A673 (cell line): Measurements from ENCODE around the gene ORAI1.

Source experiments
- EZH2 ChIP-seq: fragments of 200-600 bp; sonication (generic); IDR thresholded peaks from 2 replicates; pipeline ENCODE4 v1.6.1; 2017; ENCODE audit warnings: borderline replicate concordance, low read depth, mild to moderate bottlenecking, mixed read lengths, antibody characterized with exemption, low read length; ENCODE audit not compliant: poor library complexity, severe bottlenecking
- TF ChIP-seq, protein P1 (sequence below): fragments of 300-800, 200-600 bp; sonication (generic); conservative IDR thresholded peaks from 2 replicates; pipeline ENCODE4 v1.5.1; 2017; ENCODE audit warnings: low read depth, mild to moderate bottlenecking, antibody characterized with exemption, low read length, moderate library complexity, mixed read lengths

DNA sequence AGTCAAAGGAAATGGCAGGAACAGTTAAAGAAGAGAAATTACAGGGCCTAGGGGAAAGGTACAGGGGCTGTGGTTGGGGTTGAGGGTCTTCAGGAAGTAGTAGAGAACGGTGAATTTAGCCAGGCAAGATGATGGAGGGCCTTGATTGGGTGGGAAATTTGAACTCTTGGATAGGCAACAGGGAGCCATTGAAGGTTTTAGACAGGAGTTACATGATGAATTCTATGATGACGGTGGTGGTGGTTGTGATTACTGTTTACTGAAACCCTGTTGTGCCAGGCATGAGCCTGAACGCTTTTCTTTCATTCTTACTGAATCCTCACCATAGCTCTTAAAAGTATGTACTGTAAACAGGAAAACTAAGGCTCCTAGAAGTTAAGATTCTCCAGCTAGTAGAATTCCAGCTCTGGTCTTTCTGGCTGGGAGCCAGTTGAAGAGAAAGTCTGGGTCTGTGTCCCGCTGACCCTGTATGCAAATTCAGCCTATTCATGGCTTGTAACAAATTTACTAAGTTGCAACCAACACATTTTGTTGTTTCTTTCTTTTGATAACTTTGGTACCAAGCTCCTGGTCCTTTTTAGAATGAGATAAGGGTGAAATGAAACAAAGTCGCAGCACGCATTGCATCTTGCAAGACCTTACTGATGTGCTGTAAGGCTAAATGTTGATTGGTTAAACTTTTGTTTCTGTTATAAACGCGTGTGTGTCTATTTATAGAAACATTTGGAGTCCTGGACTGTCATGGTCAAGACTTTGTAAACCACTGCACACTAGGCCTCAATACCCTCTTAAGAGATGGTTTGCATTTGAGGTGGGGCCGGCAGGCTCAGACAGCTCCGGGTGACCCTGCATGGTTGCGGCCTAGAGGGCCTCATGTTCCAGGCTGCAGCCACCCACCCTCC, 6.0 kb downstream of the ORAI1 start:
- TF ChIP-seq, protein P1, sequence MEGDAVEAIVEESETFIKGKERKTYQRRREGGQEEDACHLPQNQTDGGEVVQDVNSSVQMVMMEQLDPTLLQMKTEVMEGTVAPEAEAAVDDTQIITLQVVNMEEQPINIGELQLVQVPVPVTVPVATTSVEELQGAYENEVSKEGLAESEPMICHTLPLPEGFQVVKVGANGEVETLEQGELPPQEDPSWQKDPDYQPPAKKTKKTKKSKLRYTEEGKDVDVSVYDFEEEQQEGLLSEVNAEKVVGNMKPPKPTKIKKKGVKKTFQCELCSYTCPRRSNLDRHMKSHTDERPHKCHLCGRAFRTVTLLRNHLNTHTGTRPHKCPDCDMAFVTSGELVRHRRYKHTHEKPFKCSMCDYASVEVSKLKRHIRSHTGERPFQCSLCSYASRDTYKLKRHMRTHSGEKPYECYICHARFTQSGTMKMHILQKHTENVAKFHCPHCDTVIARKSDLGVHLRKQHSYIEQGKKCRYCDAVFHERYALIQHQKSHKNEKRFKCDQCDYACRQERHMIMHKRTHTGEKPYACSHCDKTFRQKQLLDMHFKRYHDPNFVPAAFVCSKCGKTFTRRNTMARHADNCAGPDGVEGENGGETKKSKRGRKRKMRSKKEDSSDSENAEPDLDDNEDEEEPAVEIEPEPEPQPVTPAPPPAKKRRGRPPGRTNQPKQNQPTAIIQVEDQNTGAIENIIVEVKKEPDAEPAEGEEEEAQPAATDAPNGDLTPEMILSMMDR, result no peak
- no peak for TF ChIP-seq EZH2
